SKM-1 (cell line): ENCODE data around the gene CDH15.
"Not testable (repeated sequence)": the region's sequence is repeated elsewhere in the genome, so short reads cannot be mapped to it uniquely, and the experiment has no call there.

ENCODE experiments used
- DNase-seq: peaks from one replicate; lab custom pipeline; 2025; ENCODE audit not compliant: unreplicated experiment; lab: John Stamatoyannopoulos, UW

The CDH15 gene

GRCh38 chr16:89187032-89187769 is 15.7 kb downstream of the CDH15 start:
- DNase-seq, result no peak

DNA sequence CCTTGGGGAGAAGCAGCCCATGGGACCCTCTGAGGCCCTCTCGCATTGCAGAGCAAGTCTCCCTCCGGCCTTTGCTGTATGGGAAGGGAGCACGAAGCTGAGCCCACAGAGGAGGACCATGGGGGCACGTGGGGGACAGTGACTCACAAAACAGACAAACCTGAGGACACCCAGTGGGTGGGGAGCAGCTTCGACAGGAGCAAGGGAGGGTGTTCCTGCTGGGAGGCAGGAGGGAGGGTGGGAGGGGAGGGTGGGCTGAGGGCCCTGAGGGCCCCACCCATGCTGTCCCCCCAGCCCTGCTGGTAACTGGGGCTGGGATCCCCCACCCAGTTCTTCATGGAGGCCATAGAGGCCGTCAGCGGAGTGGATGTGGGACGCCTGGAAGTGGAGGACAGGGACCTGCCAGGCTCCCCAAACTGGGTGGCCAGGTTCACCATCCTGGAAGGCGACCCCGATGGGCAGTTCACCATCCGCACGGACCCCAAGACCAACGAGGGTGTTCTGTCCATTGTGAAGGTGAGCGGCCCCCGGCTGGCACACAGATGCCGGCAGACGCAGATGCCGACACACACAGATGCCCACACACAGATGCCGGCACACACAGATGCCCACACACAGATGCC is 16.3 kb downstream of the CDH15 start:
- no peak for DNase-seq

DNA sequence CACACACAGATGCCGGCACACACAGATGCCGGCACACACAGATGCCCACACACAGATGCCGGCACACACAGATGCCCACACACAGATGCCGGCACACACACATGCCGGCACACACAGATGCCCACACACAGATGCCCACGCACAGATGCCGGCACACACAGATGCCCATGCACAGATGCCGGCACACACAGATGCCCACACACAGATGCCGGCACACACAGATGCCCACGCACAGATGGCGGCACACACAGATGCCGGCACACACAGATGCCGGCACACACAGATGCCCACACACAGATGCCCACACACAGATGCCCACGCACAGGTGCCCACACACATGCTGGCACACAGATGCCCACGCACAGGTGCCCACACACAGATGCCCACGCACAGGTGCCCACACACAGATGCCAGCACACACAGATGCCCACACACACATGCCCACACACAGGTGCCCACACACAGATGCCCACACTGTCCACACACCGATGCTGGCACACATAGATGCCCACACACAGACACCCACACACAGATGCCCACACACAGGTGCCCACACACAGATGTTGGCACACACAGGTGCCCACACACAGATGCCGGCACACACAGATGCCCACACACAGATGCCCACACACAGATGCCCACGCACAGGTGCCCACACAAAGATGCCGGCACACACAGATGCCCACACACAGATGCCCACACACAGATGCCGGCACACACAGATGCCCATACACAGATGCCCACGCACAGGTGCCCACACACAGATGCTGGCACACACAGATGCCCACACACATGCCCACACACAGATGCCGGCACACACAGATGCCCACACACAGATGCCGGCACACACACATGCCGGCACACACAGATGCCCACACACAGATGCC is 17.2 kb downstream of the CDH15 start:
- not testable (repeated sequence) for DNase-seq

GRCh38 chr16:89189358-89190025 is 17.9 kb downstream of the CDH15 start:
- DNase-seq, result no peak

DNA sequence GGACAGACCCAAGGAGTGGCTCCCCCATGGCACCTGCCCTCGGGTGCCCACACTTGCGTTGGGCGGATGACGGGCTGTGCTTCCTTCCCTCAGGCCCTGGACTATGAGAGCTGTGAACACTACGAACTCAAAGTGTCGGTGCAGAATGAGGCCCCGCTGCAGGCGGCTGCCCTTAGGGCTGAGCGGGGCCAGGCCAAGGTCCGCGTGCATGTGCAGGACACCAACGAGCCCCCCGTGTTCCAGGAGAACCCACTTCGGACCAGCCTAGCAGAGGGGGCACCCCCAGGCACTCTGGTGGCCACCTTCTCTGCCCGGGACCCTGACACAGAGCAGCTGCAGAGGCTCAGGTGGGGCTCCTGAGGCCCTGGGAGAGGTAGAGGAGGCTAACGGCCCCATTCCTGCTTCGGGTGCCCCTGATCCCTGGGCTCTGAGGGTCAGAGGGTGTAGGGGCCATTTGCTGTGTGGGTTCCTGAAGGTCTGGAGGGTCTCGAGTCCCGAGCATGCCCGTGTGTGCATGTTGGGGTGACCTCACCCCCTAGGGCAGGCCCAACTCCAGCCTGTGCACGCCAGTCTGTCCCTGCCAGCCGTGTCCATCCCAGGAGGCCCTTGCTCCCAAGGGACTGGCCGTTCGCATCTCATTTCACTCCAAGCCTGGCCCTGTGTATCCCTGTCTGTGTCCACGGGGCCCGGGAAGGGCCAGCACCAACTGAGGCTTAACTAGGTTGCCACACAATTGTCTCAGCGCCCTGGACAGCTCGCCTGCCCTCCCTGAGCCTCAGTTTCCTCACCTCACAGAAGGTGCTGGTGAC is 18.8 kb downstream of the CDH15 start:
- no peak for DNase-seq

- no peak for DNase-seq
Observed at GRCh38 chr16:89191033-89191900, 19.7 kb downstream of the CDH15 start.

- no peak for DNase-seq
Observed at GRCh38 chr16:89191901-89192185, 20.3 kb downstream of the CDH15 start.

GRCh38 chr16:89192186-89192955 is 20.8 kb downstream of the CDH15 start:
- DNase-seq, result peak; percentile 36

DNA sequence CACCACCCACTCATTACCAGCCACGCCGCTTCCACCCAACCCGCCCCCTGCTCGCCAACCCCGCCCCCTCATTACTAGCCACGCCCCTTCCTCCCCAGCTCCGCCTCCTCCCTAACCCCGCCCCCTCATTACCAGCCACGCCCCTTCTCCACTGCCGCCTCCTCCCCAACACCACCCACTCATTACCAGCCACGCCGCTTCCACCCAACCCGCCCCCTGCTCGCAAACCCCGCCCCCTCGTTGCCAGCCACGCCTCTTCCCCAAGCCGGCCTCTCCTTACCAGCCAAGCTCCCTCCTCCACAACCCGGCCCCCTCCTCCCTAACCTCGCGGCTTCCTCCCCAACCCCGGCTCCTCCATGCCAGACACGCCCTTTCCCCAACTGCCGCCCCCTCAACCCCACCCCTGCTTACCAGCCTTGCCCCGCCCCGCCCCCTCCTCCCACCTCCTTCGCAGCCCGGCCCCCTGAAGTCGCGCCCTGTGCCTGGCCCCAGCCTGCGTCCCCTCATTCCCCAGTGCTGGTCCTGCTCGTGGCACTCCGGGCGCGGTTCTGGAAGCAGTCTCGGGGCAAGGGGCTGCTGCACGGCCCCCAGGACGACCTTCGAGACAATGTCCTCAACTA is 21.5 kb downstream of the CDH15 start:
- peak; percentile 64 for DNase-seq

DNA sequence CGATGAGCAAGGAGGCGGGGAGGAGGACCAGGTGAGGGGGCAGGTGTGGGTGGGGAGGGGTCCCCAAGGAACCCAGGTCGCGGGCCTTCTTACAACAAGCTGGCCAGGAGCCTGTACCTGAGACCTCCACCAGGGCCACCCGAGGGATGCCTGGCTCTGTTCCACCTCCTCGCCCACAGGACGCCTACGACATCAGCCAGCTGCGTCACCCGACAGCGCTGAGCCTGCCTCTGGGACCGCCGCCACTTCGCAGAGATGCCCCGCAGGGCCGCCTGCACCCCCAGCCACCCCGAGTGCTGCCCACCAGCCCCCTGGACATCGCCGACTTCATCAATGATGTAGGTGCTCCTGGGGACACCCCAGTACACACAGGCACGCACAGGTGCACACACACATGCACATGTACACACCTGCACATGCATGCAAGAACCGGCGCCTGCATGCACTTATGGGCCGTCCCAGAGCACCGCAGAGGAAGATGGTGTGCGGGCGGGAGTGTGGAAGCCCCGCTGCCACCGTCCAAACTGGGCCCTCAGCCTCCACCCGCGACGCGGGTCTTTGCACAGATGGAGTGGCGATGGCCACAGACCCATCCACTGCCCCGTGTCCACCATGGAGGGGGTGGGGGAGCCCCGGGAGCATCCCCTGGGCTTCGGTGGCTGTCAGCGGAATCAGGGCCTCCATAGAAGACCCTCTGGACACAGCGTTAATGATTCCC is 22.2 kb downstream of the CDH15 start:
- DNase-seq, result no peak

- DNase-seq, result no peak
Observed at GRCh38 chr16:89194340-89195311, 23.1 kb downstream of the CDH15 start.

GRCh38 chr16:89195521-89196171 is 24.1 kb downstream of the CDH15 start:
- no peak for DNase-seq

- no peak for DNase-seq
Observed at GRCh38 chr16:89197033-89197632, 25.6 kb downstream of the CDH15 start.

- DNase-seq, result no peak
Observed at GRCh38 chr16:89197633-89198416, 26.3 kb downstream of the CDH15 start.
